IPS DF 6.9 (cell line): ENCODE results near the gene IZUMO1R.

Experiments
- DNase-seq: peaks from one replicate; pipeline ENCODE4 v3.0.0-alpha.2; 2013; ENCODE audit warnings: low read depth, low spot score
- H3K27ac ChIP-seq: one replicate; pipeline ENCODE4 v1.5.1; 2013; ENCODE audit warnings: low read length, control low read depth
- H3K27me3 ChIP-seq: 2 replicates; pipeline ENCODE4 v1.6.1; 2013; ENCODE audit warnings: mild to moderate bottlenecking, low read length; ENCODE audit not compliant: control insufficient read depth, insufficient read depth
- H3K36me3 ChIP-seq: 2 replicates; pipeline ENCODE4 v1.6.1; 2013; ENCODE audit warnings: low read length; ENCODE audit not compliant: control insufficient read depth, insufficient read depth
- H3K4me1 ChIP-seq: 2 replicates; pipeline ENCODE4 v1.6.1; 2013; ENCODE audit warnings: low read length; ENCODE audit not compliant: control insufficient read depth, insufficient read depth
- H3K4me3 ChIP-seq: 2 replicates; pipeline ENCODE4 v1.5.1; 2013; ENCODE audit warnings: mild to moderate bottlenecking, low read length
- H3K9me3 ChIP-seq: 2 replicates; pipeline ENCODE4 v1.6.1; 2013; ENCODE audit warnings: low read length, inconsistent platforms; ENCODE audit not compliant: control insufficient read depth, insufficient read depth
- WGBS: extraction: QIAGEN DNeasy Blood & Tissue Kit; methylation state at CpG from one replicate; pipeline ENCODE4 v1.1.7; 2013; ENCODE audit warnings: mixed read lengths, missing lambda C conversion rate; ENCODE audit not compliant: insufficient read length, insufficient coverage; 5-methylcytosine and 5-hydroxymethylcytosine counted together

Gene IZUMO1R

GRCh38 chr11:94322501-94322900 lies 18.1 kb downstream of the IZUMO1R start:
- Histone ChIP-seq H3K4me1 (no peaks in the 10 kb centered on the region), H3K4me3 (no peak overlapping the region), H3K27ac (no peak overlapping the region), H3K27me3 (no peaks in the 10 kb centered on the region), H3K36me3 (no peaks in the 10 kb centered on the region), H3K9me3 (no peaks in the 10 kb centered on the region)
- no peak for DNase-seq
- WGBS, result no CpG with 5 or more reads among the region's 3 CpGs

- no peaks in the 10 kb centered on the region for H3K4me1 ChIP-seq
- DNase-seq, result peak; percentile 31
- no peak overlapping the region for H3K4me3 ChIP-seq
- no peaks in the 10 kb centered on the region for H3K36me3 ChIP-seq
- no peaks in the 10 kb centered on the region for H3K27me3 ChIP-seq
- WGBS, result no CpG with 5 or more reads among the region's 1 CpG
- no peak overlapping the region for H3K27ac ChIP-seq
- no peaks in the 10 kb centered on the region for H3K9me3 ChIP-seq
Measured at GRCh38 chr11:94325681-94326080, 21.3 kb downstream of the IZUMO1R start.

GRCh38 chr11:94326947-94327346 lies 22.6 kb downstream of the IZUMO1R start:
- no peak for DNase-seq
- no peaks in the 10 kb centered on the region for H3K9me3 ChIP-seq
- WGBS, result no CpG with 5 or more reads among the region's 3 CpGs
- no peaks in the 10 kb centered on the region for H3K36me3 ChIP-seq
- no peaks in the 10 kb centered on the region for H3K27me3 ChIP-seq
- no peaks in the 10 kb centered on the region for H3K4me1 ChIP-seq
- H3K27ac ChIP-seq, result no peak overlapping the region
- no peak overlapping the region for H3K4me3 ChIP-seq

GRCh38 chr11:94328587-94329080 lies 24.3 kb downstream of the IZUMO1R start:
- Histone ChIP-seq H3K27ac (no peak overlapping the region), H3K4me1 (no peaks in the 10 kb centered on the region), H3K9me3 (no peaks in the 10 kb centered on the region), H3K27me3 (no peaks in the 10 kb centered on the region), H3K4me3 (no peak overlapping the region), H3K36me3 (no peaks in the 10 kb centered on the region)
- DNase-seq, result no peak
- no CpG with 5 or more reads among the region's 6 CpGs for WGBS

- no peaks in the 10 kb centered on the region for H3K36me3 ChIP-seq
- no peaks in the 10 kb centered on the region for H3K4me1 ChIP-seq
- H3K4me3 ChIP-seq, result no peak overlapping the region
- no CpG with 5 or more reads among the region's 3 CpGs for WGBS
- no peaks in the 10 kb centered on the region for H3K27me3 ChIP-seq
- H3K27ac ChIP-seq, result no peak overlapping the region
- no peak for DNase-seq
- no peaks in the 10 kb centered on the region for H3K9me3 ChIP-seq
Measured at GRCh38 chr11:94329501-94329900, 25.1 kb downstream of the IZUMO1R start.

GRCh38 chr11:94330789-94331188 lies 26.4 kb downstream of the IZUMO1R start:
- H3K27me3 ChIP-seq, result no peaks in the 10 kb centered on the region
- no peak overlapping the region for H3K4me3 ChIP-seq
- no CpG with 5 or more reads among the region's 2 CpGs for WGBS
- no peak overlapping the region for H3K27ac ChIP-seq
- DNase-seq, result no peak
- H3K4me1 ChIP-seq, result no peaks in the 10 kb centered on the region
- no peaks in the 10 kb centered on the region for H3K36me3 ChIP-seq
- H3K9me3 ChIP-seq, result no peaks in the 10 kb centered on the region

GRCh38 chr11:94332814-94333213 lies 28.4 kb downstream of the IZUMO1R start:
- no peaks in the 10 kb centered on the region for H3K36me3 ChIP-seq
- no peaks in the 10 kb centered on the region for H3K4me1 ChIP-seq
- H3K9me3 ChIP-seq, result no peaks in the 10 kb centered on the region
- H3K27ac ChIP-seq, result no peak overlapping the region
- H3K4me3 ChIP-seq, result no peak overlapping the region
- no peaks in the 10 kb centered on the region for H3K27me3 ChIP-seq
- no peak for DNase-seq

GRCh38 chr11:94336033-94336432 lies 31.7 kb downstream of the IZUMO1R start:
- DNase-seq, result no peak
- no CpG with 5 or more reads among the region's 6 CpGs for WGBS
- H3K27me3 ChIP-seq, result no peaks in the 10 kb centered on the region
- H3K36me3 ChIP-seq, result no peaks in the 10 kb centered on the region
- no peak overlapping the region for H3K4me3 ChIP-seq
- H3K27ac ChIP-seq, result no peak overlapping the region
- H3K9me3 ChIP-seq, result no peaks in the 10 kb centered on the region; the same call in 1 of the 2 replicates
- H3K4me1 ChIP-seq, result no peaks in the 10 kb centered on the region

- no CpG with 5 or more reads among the region's 3 CpGs for WGBS
- H3K27me3 ChIP-seq, result no peaks in the 10 kb centered on the region
Measured at GRCh38 chr11:94338651-94339050, 34.3 kb downstream of the IZUMO1R start.

GRCh38 chr11:94342250-94342649 lies 37.9 kb downstream of the IZUMO1R start:
- H3K4me3 ChIP-seq, result no peak overlapping the region
- no CpG with 5 or more reads among the region's 3 CpGs for WGBS
- H3K36me3 ChIP-seq, result no peaks in the 10 kb centered on the region
- DNase-seq, result no peak
- H3K27me3 ChIP-seq, result no peaks in the 10 kb centered on the region
- peaks cover 1% of the 10 kb centered on the region; the same call in 1 of the 2 replicates for H3K9me3 ChIP-seq
- H3K4me1 ChIP-seq, result no peaks in the 10 kb centered on the region
- no peak overlapping the region for H3K27ac ChIP-seq

More at GRCh38 chr11:94338651-94339050, 34.3 kb downstream of the IZUMO1R start:
- no peaks in the 10 kb centered on the region; the same call in 1 of the 2 replicates for H3K9me3 ChIP-seq
- H3K27ac ChIP-seq, result no peak overlapping the region
- H3K36me3 ChIP-seq, result no peaks in the 10 kb centered on the region
- no peak overlapping the region for H3K4me3 ChIP-seq
- H3K4me1 ChIP-seq, result no peaks in the 10 kb centered on the region
- no peak for DNase-seq

GRCh38 chr11:94343495-94343894 lies 39.1 kb downstream of the IZUMO1R start:
- H3K27me3 ChIP-seq, result no peaks in the 10 kb centered on the region
- no peak for DNase-seq
- H3K9me3 ChIP-seq, result peaks cover 1% of the 10 kb centered on the region; the same call in 1 of the 2 replicates
- no peaks in the 10 kb centered on the region for H3K4me1 ChIP-seq
- no CpG with 5 or more reads among the region's 1 CpG for WGBS
- H3K27ac ChIP-seq, result no peak overlapping the region
- H3K36me3 ChIP-seq, result no peaks in the 10 kb centered on the region
- no peak overlapping the region for H3K4me3 ChIP-seq
